ENCODE results near the gene ST8SIA1.

- no peak for TF ChIP-seq POLR2A (IDR thresholded peaks at IDR 0.05)
- TF ChIP-seq, protein P1, sequence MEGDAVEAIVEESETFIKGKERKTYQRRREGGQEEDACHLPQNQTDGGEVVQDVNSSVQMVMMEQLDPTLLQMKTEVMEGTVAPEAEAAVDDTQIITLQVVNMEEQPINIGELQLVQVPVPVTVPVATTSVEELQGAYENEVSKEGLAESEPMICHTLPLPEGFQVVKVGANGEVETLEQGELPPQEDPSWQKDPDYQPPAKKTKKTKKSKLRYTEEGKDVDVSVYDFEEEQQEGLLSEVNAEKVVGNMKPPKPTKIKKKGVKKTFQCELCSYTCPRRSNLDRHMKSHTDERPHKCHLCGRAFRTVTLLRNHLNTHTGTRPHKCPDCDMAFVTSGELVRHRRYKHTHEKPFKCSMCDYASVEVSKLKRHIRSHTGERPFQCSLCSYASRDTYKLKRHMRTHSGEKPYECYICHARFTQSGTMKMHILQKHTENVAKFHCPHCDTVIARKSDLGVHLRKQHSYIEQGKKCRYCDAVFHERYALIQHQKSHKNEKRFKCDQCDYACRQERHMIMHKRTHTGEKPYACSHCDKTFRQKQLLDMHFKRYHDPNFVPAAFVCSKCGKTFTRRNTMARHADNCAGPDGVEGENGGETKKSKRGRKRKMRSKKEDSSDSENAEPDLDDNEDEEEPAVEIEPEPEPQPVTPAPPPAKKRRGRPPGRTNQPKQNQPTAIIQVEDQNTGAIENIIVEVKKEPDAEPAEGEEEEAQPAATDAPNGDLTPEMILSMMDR (IDR thresholded peaks at IDR 0.05), result no peak
- TF ChIP-seq EP300 (IDR thresholded peaks at IDR 0.05), result no peak
- no peak for TF ChIP-seq POLR2AphosphoS5 (IDR thresholded peaks at IDR 0.05)
Measured at GRCh38 chr12:22313286-22313962, 21.1 kb downstream of the ST8SIA1 start.
